Esophagus squamous epithelium (tissue), 5 donors: Measurements from ENCODE around the gene ADARB2. TPM values are rescaled to one million over a fixed set of nuclear protein-coding genes. Genes with fewer than 3 reads are reported as not detected.

ENCODE experiments used
- DNase-seq: peaks from one replicate; lab custom pipeline; 2025; lab: John Stamatoyannopoulos, UW
- H3K27ac ChIP-seq, 4 donors: fragments of 200-600 bp; sonication (generic); one replicate each; pipeline ENCODE4 v1.5.1; 2016 to 2019; ENCODE audit warnings: mild to moderate bottlenecking in 1 of 4
- H3K27me3 ChIP-seq, 4 donors: fragments of 200-600 bp; sonication (generic); 1 replicate in 3 of 4; 2 replicates in 1 of 4; pipeline versions ENCODE4 v1.5.1 to v1.6.0; 2017 to 2021; ENCODE audit warnings: antibody characterized with exemption in 1 of 4
- H3K36me3 ChIP-seq, 3 donors: fragments of 200-600 bp; sonication (generic); one replicate each; pipeline ENCODE4 v1.5.1; 2016 to 2019
- H3K4me1 ChIP-seq, 3 donors: fragments of 200-600 bp; sonication (generic); one replicate each; pipeline ENCODE4 v1.5.1; 2017 to 2019
- H3K4me3 ChIP-seq, 4 donors: fragments of 200-600 bp; sonication (generic); 1 replicate in 3 of 4; 2 replicates in 1 of 4; pipeline ENCODE4 v1.5.1; 2016 to 2019; ENCODE audit warnings: mild to moderate bottlenecking in 2 of 4, moderate library complexity in 1 of 4
- H3K9me3 ChIP-seq, 3 donors: fragments of 200-600 bp; sonication (generic); one replicate each; pipeline ENCODE4 v1.5.1; 2016 to 2019
- POLR2A ChIP-seq, 4 donors: fragments of 450-650 bp; IDR thresholded peaks; one replicate each; pipeline ENCODE4 v1.6.1; 2017; ENCODE audit warnings: antibody characterized with exemption in 4 of 4, mild to moderate bottlenecking in 4 of 4, moderate library complexity in 3 of 4
- WGBS, 2 donors: methylation state at CpG; one replicate each; pipeline ENCODE4 v1.1.5; 2018; 5-methylcytosine and 5-hydroxymethylcytosine counted together
- intact Hi-C: fragments of 100-400 bp; cut with DNase I; formaldehyde crosslinking; loops from one replicate; pipeline ENCODE4 v1.15.0; 2022
- total RNA-seq, 4 donors: library from RNA; depleted of rRNA; stranded (reverse); fragments of >200 nt; gene quantifications; one replicate each; pipeline ENCODE4 v1.1.0, GENCODE V29; 2016
- TF ChIP-seq, protein P1 (sequence below), 6 experiments: fragments of 450-650 bp in 4 of 6; fragments of 200-600 bp in 2 of 6; sonication (generic) in 2 of 6; IDR thresholded peaks; one replicate each; pipeline ENCODE4 v1.5.1; 2016 to 2019; ENCODE audit warnings: antibody characterized with exemption in 6 of 6, mild to moderate bottlenecking in 4 of 6, moderate library complexity in 4 of 6
- donor health status: DM: yes; HTN: yes; CAD: no.

The ADARB2 gene
- total RNA-seq, 4 donors from 2014 or later: 0.21 to 3.5 (median 1.5) TPM

DNA sequence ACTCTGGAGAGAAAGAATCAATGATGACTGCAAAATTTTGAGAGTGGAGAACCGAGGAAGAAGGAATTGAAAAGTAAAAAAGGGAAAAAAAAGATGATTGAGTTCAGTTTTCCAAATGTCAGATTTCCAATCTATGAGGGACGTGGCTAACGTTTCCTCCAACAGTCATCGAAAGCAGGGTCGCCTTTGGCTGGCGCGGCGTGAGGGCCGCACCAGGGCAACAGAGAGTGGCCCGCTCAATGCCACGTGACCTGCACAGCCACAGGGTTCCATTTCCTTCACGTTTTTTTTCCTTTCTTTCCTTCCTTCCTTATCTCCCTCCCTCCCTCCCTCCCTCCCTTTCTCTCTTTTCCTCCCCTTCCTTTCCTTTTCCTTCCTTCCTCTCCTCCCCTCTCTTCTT, 579.3 kb downstream of the ADARB2 start:
- 84% methylated on average over 12 of the region's 12 CpGs for WGBS, 2 donors
- Histone ChIP-seq H3K4me1 (no peaks in the 10 kb centered on the region), H3K27me3 (no peaks in the 10 kb centered on the region), H3K4me3 (no peak overlapping the region), H3K36me3 (no peaks in the 10 kb centered on the region), H3K27ac (no peak overlapping the region), H3K9me3 (no peaks in the 10 kb centered on the region)
- TF ChIP-seq, protein P1, sequence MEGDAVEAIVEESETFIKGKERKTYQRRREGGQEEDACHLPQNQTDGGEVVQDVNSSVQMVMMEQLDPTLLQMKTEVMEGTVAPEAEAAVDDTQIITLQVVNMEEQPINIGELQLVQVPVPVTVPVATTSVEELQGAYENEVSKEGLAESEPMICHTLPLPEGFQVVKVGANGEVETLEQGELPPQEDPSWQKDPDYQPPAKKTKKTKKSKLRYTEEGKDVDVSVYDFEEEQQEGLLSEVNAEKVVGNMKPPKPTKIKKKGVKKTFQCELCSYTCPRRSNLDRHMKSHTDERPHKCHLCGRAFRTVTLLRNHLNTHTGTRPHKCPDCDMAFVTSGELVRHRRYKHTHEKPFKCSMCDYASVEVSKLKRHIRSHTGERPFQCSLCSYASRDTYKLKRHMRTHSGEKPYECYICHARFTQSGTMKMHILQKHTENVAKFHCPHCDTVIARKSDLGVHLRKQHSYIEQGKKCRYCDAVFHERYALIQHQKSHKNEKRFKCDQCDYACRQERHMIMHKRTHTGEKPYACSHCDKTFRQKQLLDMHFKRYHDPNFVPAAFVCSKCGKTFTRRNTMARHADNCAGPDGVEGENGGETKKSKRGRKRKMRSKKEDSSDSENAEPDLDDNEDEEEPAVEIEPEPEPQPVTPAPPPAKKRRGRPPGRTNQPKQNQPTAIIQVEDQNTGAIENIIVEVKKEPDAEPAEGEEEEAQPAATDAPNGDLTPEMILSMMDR (IDR thresholded peaks at IDR 0.05): no peak
- TF ChIP-seq POLR2A (IDR thresholded peaks at IDR 0.05): no peak
- no peak for DNase-seq
- intact Hi-C loops: no loop called here

DNA sequence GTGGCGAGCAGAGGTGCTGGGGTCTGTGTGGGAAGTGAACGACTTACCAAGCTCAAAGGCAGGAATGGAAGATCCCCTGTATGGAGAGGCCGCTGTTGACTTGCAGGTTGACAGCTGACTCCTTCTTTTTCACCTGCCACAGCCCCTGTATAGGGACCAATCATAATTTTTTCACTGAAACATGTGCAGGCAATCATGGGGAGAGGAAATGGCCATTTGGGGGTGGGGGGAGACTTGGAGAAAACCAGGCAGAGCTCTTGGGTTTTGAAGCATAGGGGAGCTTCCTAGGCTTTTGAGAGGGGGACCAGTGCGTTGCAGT, 579.8 kb downstream of the ADARB2 start:
- Histone ChIP-seq H3K36me3 (no peaks in the 10 kb centered on the region), H3K4me3 (no peak overlapping the region), H3K9me3 (no peaks in the 10 kb centered on the region), H3K27me3 (no peaks in the 10 kb centered on the region), H3K4me1 (no peaks in the 10 kb centered on the region), H3K27ac (no peak overlapping the region)
- WGBS, 2 donors: 77 to 83% methylated on average over 3 to 4 of the region's 4 CpGs
- TF ChIP-seq POLR2A (IDR thresholded peaks at IDR 0.05): no peak
- TF ChIP-seq, protein P1 (IDR thresholded peaks at IDR 0.05): no peak
- DNase-seq: no peak
- intact Hi-C loops: no loop called here

DNA sequence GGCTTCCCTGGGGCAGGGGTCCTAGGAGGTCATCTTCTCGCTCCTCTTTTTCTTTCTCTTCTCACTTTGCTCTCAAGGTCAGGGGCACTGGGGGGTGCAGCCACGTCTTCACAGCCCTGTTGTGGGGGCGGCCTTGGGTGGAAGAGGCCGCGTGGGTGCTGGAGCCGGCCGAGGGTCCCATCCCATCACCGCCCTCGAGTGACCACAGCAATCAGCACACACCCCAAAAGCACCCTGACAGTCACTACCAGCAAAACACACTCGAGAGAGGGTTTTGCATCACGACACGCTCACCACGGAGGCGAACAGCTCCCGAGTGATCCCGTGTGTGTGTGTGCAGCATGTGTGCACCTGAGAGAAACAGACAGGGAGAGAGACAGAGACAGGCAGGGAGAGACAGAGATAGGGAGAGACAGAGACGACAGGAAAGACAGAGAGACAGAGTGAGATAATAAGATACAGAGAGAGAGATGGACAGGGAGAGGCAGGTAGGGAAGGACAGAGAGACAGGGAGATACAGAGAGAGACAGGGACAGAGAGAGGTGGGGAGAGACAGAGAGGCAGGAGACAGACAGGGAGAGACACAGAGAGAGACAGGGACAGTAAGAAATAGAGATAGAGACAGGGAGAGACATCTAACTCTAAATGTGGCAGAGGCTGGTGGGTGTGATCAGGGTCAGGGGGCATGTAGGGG, 580.3 kb downstream of the ADARB2 start:
- intact Hi-C loops: no loop called here
- WGBS, 2 donors: 82 to 88% methylated on average over 12 to 16 of the region's 17 CpGs
- TF ChIP-seq, protein P1 (IDR thresholded peaks at IDR 0.05): no peak
- TF ChIP-seq POLR2A (IDR thresholded peaks at IDR 0.05): no peak
- H3K27ac ChIP-seq: no peak overlapping the region
- no peaks in the 10 kb centered on the region for H3K9me3 ChIP-seq
- no peak for DNase-seq
- no peak overlapping the region for H3K4me3 ChIP-seq
- H3K36me3 ChIP-seq: no peaks in the 10 kb centered on the region
- H3K4me1 ChIP-seq: no peaks in the 10 kb centered on the region
- H3K27me3 ChIP-seq: no peaks in the 10 kb centered on the region

DNA sequence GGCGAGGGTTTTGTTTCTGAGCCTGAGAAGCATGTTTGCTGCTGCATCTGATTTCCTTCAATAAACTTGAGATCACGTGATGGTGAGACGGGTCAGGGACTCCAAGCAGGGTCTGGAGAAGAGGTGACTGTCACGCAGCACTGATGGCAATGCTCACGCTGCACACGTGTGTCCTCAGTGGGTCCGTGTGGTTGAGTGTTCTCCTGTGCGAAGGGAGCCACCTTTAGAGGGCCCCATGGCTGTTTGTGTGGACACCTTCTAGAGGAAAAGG, 580.8 kb downstream of the ADARB2 start:
- TF ChIP-seq, protein P1 (IDR thresholded peaks at IDR 0.05): no peak
- H3K36me3 ChIP-seq: no peaks in the 10 kb centered on the region
- DNase-seq: no peak
- H3K4me1 ChIP-seq: peaks cover 0 to 3% (median 0%) of the 10 kb centered on the region in 3 donors
- no peak overlapping the region for H3K27ac ChIP-seq
- H3K27me3 ChIP-seq: no peaks in the 10 kb centered on the region
- 80 to 94% methylated on average over 3 to 5 of the region's 8 CpGs for WGBS, 2 donors
- H3K9me3 ChIP-seq: no peaks in the 10 kb centered on the region
- H3K4me3 ChIP-seq: no peak overlapping the region
- intact Hi-C loops: no loop called here

DNA sequence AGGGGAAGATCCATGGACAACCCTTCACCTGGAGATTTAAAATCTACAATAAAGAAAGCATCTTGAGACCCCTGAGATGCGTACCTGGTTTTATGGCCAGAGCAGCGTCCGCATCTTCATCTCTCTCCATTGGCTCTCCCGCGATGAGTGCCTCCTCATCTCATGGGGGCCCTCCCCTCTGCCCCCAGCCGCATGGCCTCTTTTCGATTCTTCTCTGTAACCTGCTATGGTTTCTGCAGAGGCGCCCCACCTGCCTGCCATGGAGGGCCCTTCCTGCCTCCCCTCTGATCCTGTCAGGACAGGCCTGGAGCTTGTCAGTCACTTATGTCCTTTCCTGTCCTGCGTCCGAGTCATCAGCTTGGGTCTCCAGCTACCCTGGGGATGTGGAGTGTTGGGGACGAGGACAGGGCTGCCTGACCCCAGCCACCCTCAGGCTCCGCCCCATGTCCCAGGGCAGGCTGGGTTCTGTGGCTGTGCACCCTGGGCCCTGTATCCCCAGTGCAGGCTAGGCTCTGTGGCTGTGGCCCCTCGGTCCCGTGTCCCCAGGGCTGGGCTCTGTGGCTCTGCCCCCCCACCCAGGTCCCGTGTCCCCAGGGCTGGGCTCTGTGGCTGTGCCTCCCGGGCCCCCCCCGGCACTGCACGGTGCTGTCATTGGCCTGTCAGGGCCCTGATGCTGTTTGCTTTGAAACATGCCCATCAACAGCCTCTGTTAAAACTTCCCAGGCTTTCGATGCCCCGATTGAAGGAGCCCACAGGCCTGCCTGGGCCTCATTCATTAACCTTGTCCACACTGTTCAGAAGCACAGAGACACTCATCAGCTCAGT, 581.3 kb downstream of the ADARB2 start:
- intact Hi-C loops: no loop called here
- Histone ChIP-seq H3K4me1 (peaks cover 0 to 9% (median 0%) of the 10 kb centered on the region in 3 donors), H3K4me3 (no peak overlapping the region), H3K27ac (no peak overlapping the region), H3K36me3 (no peaks in the 10 kb centered on the region), H3K27me3 (no peaks in the 10 kb centered on the region), H3K9me3 (no peaks in the 10 kb centered on the region)
- no peak for DNase-seq
- 91 to 93% methylated on average over 8 of the region's 20 CpGs for WGBS, 2 donors
- no peak for TF ChIP-seq POLR2A (IDR thresholded peaks at IDR 0.05)
- TF ChIP-seq, protein P1 (IDR thresholded peaks at IDR 0.05): no peak
